Measurements from ENCODE around the gene C2CD4D. TPM values are rescaled to one million over a fixed set of nuclear protein-coding genes. Genes with fewer than 3 reads are reported as not detected.
"Not testable (repeated sequence)": the region's sequence is repeated elsewhere in the genome, so short reads cannot be mapped to it uniquely, and the experiment has no call there.

C2CD4D gene
- total RNA-seq: 0.66 and 0.83 TPM in 2 replicates

DNA sequence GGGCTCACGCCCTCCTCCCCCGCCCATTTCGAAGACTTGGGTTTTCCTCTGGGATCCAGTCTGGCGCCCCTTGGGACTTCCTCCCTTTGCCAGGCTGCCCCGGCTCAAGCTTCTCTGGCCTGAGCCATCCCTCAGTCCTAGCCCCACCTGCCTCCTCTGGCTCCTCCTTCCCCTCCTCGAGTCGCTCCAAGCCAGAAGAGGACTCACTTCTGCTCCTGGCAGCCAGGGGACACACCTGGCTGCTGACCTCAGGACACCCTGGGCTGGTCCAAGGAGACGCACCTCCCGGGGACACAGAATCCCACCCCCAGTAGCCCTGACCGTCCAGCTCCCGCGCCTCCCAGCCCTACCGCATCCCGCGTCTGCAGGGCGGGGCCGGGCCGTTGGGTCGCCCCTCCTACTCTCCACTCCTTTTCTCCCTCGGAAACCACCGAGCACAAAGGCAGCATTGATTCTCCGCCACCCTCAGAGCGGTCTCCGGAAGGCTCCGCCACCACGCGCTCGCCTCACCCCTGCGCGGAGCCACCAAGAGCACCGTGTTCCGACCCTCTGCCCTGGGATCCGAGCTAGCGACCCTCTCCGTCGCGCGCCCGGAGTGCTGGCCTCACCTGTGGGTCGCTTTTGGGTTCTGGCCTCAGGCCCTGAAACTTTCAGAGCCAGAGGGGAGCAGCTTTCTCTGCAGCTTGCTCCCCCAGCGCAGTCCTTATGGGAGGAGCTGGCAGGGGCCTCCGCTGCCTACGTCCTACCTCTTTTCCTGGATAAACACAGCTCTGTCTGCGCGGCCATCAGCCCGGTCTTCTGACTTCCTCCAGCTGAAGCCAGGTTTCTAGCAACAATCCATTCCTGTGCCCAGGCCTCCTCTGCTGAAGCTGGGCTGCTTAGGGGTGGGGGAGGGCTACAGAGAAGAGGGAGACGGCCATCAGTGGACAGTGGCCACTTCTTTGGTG lies at the start of gene C2CD4D:
TSS of gene C2CD4D (minus strand) at position 364 of the 947 bp plus-strand sequence. CDS start 831 bp downstream, outside the sequence.
- intact Hi-C loops (cut with micrococcal nuclease): loop anchor here (1.0 to 5.0 kb wide), 7 partner anchors 69 to 618 kb away; partner anchors contain the start of genes POGZ, RFX5, RIIAD1 and SNX27

DNA sequence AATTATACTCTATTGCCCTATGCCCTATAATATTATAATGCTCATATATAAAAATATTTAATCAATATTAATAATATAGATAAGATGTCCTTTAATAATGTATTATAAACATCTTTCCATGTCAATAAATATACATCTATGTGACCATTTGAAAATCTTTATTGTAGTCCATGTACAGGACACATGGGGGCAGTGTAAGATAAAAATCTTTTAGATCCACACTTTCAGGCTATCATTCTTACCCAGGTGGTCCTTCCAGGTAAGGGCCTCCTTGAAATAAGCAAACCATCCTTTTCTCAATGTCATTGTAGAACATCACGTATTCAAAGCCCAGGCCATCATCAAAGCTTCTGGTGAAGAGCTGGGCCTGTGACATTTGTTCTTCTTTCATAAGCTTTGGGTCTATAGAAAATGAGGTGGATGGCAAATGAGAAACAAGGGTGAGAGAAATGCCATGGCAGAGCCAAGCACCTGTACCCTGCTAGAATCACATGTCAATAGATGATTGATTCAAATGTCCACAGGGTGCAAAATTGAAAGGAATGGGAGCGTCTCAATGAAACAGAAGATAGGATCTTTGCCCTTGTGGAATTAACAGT lies 49.5 kb upstream of the C2CD4D start:
- intact Hi-C loops (cut with micrococcal nuclease): loop anchor here (1.0 kb wide), 5 partner anchors 9 to 124 kb away; no protein-coding TSS in a partner anchor

DNA sequence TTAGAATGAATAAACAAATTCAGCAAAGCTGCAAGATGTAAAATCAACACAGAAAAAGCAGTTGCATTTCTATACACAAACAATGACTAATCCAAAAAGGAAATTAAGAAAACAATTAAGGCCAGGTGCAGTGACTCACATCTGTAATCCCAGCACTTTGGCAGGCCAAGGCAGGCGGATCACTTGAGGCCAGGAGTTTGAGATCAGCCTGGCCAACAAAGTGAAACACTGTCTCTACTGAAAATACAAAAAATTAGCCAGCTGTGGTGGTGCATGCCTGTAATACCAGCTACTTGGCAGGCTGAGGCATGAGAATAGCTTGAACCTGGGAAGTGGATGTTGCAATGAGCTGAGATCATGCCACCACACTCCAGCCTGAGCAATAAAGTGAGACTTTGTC lies 47.4 kb upstream of the C2CD4D start:
- intact Hi-C loops (cut with micrococcal nuclease): no loop called here

DNA sequence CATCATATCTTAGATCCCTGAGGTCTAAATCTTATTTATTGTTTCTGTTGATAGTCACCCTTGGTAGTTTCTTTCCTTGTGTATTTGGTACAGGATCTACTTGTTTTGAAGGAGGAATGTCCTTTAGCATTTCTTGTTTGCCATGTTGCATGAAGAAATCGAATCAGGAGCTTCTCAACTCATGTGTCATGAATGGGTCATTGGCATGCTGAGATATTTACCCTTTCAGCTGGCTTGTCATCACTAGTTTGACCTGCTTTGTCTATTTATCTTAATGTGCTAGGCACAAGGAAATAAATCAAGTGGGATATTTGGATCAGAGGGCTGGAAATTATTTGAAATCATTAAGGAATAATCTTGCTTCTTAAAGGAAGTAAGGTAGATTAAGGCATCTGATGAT lies 45.9 kb upstream of the C2CD4D start:
- intact Hi-C loops (cut with micrococcal nuclease): no loop called here

DNA sequence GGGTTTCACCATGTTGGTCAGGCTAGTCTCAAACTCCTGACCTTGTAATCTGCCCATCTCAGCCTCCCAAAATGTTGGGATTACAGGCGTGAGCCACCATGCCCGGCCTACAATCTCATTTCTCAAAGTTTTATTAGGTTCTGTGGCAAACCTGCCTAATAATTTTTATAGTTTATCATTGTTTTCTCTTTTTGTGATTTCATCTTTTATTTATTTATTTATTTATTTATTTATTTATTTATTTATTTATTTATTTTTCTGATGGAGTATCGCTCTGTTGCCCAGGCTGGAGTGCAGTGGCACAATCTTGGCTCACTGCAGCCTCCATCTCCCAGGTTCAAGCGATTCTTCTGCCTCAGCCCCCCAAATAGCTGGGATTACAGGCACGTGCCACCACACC lies 45.3 kb upstream of the C2CD4D start:
- intact Hi-C loops (cut with micrococcal nuclease): not testable (repeated sequence)

DNA sequence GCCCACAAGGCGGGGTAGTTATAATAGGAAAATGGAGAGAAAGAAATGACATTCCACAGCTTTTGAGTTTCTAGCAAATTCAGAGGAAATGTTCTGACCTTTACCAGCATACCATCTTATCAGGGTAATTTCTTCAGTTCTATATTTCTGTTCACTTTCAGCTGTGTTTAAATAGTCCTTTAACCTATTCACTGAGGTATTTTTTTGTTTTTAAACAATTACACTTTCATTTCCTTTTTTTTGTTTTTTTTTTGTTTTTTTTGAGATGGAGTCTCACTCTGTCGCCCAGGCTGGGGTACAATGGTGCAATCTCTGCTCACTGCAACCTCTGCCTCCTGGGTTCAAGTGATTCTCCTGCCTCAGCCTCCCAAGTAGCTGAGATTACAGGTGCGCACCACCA lies 44.8 kb upstream of the C2CD4D start:
- intact Hi-C loops (cut with micrococcal nuclease): not testable (repeated sequence)

DNA sequence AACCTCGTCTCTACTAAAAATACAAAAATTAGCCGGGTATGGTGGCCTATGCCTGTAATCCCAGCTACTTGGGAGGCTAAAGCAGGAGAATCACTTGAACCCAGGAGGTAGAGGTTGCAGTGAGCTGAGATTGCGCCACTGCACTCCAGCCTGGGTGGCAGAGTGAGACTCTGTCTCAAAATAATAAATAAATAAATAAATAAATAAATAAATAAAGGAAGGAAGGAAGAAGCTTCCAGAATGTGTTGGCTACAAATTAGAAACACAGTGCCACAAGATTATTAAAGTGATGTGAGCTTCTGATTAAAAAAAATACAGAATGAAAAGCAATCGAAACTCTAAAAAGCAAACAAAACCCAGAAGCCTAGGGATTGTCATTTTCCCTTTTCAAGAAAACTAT lies 44.3 kb upstream of the C2CD4D start:
- intact Hi-C loops (cut with micrococcal nuclease): not testable (repeated sequence)

DNA sequence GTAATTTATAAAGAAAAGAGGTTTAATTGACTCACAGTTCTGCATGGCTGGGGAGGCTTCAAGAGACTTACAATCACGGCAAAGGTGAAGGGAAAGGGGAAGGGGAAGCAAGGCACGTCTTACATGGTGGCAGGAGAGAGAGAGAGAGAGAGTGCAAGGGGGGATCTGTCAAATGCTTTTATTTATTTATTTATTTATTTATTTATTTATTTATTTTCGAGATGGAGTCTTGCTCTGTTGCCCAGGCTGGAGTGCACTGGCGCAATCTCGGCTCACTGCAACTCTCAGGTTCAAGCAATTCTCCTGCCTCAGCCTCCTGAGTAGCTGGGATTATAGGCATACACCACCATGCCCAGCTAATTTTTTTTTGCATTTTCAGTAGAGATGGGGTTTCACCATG lies 43.3 kb upstream of the C2CD4D start:
- intact Hi-C loops (cut with micrococcal nuclease): not testable (repeated sequence)

DNA sequence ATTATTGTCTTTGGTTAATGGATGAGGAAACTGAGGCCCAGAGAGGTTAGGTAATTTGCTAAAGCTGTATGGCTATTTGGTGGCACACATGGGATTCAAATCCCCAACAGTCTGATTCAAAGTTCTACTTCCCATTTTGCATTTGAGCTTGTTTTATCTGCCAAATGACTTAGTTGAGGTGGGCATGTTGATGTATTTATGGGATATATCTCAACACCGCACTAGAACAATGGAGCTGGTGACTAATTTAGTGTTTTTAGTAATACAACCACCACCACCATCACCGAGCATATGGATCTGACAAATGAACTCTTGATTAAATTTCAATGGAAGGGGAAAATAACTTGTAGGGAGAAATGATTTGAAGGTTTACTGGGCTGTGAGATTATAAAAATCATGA lies 42.8 kb upstream of the C2CD4D start:
- intact Hi-C loops (cut with micrococcal nuclease): no loop called here

DNA sequence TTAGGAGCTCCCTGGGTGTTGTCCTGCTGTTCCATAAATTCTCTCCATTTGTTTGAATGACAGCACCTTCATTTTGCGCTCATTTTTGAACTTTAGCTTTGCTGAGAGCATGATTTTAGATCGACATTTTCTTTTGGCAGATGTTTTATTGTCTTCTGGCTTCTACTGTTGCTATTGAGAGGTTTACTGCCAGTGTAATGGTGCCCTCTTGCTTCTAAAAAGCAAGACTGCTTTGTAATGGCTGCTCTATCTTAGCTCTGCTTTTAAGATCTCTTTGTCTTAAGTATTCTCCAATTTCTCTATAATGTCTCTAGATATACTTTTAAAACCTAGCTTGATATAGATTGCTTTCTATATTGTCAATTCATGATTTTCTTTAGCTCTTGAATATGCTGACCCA lies 41.9 kb upstream of the C2CD4D start:
- intact Hi-C loops (cut with micrococcal nuclease): no loop called here

DNA sequence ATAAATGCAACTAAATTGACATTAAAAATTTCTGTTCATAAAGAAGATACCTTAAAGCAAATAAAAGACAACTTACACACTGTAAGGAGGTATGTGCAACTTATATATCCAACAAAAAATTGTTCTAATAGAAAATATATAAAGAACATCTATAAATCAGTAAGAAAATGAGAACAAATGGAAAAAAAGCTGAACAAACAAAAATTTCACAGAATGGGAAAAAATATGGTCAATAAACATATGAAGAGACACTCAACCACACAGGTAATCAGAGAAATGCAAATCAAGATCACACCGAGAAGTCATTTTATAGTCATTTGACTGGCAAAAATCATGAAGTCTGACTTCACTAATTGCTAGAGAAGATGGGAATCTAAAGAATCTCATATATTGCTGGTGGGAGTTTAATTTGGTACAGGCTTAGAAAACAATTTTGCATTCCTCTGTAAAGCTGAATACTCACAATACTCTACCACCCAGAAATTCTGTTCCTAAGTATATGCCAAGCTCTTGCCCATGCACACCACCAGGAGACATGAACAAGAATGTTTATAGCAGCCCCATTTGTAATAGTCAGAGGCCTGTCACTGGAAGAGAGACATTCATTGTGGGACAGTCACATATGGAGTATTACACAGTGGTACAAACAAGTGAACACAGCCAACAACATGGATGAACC lies 35.9 kb upstream of the C2CD4D start:
- intact Hi-C loops (cut with micrococcal nuclease): no loop called here

DNA sequence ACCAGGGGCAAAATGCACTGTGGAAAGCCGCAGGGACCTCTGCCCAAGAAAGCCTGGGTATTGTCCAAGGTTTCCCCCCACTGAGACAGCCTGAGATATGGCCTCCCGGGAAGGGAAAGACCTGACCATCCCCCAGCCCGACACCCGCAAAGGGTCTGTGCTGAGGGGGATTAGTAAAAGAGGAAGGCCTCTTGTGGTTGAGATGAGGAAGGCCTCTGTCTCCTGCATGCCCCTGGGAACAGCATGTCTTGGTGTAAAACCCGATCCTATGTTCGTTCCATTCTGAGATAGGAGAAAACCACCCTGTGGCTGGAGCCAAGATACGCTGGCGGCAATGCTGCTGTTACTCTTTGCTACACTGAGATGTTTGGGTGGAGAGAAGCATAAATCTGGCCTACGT lies 33.2 kb upstream of the C2CD4D start:
- intact Hi-C loops (cut with micrococcal nuclease): not testable (repeated sequence)

DNA sequence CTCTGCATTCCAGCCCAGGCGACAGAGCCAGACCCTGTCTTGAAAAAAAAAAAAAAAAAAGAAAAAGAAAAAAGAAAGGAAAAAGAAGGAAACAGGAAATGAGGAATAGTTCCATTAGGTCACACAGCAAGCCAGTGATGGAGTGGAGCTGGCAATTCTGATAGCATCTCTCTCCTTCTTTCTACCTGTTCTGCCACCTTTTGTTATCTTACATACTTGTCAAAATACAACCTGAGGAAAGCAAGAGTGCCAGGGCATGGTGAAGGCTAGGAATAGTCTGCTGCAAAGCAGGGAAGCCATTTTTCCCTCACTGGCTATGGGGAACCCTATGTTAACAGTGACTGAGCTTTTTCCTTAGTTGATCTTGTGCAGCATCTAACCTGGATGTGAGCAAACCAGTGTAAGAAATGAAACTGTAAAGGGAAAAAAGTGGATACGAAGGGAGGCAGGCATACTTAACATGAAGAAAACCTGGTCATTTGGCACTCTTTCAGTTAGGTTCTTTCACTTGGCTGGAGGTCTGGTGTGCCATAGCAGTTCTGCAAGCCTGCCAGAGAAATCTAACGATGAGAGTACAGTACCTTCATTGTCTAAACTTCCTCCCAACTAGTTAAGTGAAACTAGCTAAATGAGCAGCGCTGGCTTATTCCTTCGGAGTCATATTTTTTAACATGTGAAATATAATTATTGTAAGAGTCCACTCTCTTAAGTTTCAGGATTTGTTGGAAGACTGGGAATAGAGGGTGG lies 31.8 kb upstream of the C2CD4D start:
- intact Hi-C loops (cut with micrococcal nuclease): no loop called here

DNA sequence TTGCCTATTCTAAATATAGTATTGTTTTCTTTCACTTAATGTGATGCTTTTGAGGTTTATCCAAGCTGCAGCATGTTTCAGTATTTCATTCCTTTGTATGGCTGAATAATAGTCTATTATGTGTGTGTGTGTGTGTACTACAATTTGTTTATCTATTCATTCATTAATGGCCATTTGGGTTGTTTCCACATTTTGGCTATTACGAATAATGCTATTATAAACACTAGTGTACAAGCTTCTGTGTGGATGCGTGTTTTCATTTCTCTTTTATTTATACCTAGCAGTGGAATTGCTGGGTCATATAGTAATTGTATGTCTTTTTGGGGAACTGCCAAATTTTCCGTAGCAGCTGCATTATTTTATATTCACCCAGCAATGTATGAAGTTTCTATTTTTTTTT lies 28.9 kb upstream of the C2CD4D start:
- intact Hi-C loops (cut with micrococcal nuclease): no loop called here

DNA sequence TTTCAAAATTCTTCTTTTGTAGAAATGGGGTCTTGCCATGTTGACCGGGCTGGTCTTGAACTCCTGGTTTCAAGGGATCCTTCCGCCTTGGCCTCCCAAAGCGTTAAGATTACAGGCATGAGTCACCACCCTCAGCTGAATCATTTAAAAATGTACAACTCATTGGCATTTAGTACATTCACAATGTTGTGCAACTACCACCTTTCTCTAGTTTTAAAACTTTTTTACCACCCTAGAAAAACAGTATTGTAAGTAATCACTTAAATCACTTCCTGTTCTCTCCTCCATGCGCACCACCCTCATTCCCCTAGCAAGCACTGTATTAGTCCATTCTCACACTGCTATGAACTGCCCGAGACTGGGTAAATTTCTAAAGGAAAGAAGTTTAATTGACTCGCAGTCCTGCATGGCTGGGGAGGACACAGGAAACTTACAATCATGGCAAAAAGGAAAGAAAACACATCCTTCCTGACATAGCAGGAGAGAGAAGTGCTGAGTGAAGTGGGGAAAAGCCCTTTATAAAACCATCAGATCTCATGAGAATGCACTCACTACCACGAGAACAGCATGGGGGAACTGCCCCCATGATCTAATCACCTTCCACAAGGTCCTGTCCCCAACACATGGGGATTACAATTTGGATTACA lies 28.3 kb upstream of the C2CD4D start:
- intact Hi-C loops (cut with micrococcal nuclease): no loop called here

DNA sequence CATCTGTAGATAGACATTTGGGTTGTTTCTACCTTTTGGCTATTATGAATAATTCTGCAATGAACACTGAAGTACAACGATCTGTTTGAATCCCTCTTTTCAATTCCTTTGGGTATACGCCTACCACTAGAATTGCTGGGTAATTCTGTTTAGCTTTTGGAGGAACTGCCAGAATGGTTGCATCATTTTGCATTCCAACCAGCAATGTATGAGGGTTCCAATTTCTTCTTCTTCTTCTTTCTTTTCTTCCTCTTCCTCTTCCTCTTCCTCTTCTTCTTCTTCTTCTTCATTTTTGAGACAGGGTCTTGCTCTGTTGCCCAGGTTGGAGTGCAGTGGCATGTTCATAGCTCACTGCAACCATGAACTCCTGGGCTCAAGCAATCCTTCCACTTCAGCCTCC lies 27.7 kb upstream of the C2CD4D start:
- intact Hi-C loops (cut with micrococcal nuclease): no loop called here

DNA sequence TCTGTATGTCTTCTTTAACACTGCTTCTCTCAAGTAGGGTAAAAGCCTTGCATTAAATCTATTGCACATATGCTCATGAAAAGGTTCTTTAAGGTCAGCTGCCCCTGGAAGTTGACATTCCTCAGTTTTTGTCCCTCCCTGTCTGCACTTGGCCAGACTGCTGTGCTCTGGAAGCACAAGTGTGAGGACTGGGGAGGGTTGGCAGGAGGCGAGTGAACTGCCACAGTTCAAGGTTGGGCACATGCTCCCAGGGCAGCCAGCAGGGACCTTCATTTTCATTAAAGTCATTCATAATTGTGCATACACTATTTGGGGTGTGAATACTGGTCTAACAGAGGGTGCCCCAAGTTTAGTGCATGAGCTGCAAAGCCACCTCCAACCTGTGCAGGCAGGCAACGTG lies 24.8 kb upstream of the C2CD4D start:
- intact Hi-C loops (cut with micrococcal nuclease): no loop called here

DNA sequence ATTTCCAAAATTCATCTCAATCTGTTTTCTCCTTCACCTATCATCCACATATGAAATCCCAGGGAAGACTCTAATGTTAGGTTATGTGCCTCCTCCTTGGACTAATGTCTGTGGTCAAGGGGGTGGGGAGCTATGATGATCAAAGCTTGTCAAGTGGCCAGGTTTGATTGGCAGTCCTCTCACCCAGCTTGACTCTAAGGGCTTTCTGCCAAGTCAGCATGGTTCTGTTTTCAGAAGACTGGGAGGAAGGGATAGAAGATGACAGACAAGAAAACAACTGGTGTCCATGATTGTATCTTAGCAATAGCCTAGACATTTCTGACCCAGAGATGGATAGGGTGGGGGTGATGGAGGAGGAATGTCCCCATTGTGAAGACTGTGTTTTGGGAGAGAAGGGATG lies 23.0 kb upstream of the C2CD4D start:
- intact Hi-C loops (cut with micrococcal nuclease): no loop called here

DNA sequence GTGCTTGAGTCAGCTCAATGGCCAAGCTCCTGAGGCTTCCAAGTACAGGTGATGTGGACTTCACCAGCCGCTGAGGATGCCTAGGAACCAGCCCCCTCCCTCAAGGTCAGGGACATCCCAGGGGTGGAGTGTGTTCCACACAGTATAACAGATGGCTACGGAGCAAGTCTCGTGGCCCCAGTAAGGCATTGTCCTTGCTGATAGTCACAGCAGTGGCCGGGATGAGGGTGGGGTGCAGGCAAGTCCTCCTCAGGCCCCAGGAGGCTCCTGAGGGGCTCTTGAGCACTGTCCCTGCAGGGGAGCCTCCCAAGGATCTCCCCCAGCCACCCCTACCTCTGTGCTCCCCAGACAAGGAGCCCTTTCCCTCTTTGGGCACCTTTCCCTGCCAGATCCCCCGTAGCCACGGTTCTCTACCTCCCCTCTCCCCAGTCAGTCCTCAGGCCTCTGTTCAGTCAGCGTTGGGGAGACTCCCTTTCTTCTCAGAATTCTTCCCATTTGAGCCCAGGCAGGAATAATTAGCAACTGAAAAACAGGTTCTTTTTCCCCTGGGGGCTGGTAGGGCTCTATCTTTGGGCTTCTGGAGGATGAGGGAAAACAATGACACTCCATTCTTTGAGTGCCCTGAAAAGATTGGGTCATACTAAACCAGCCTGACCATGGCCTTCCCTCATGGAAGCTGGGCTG lies 21.0 kb upstream of the C2CD4D start:
- intact Hi-C loops (cut with micrococcal nuclease): no loop called here

DNA sequence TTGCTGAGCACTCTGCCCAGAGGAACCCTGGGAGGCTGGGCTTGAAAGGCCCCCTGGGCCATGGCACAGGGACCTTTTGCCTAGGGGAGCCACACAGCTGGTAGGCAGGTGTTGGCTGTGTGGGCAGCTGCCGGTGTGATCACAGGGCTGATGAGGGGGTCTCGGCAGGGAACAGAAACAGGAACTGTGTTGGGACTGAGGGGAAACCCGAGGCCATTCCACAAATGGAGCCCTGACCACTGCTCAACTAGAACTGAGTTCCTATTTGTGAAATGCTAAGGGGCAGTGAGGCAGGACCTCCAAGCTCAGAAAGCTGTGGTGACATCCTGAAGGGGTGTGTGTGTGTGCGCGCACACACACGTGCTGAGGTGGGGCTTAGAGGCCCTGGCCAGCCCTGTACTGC lies 20.3 kb upstream of the C2CD4D start:
- intact Hi-C loops (cut with micrococcal nuclease): no loop called here
